ENCODE data around the gene CPA2. TPM values are rescaled to one million over a fixed set of nuclear protein-coding genes. Genes with fewer than 3 reads are reported as not detected.

Gene CPA2
- total RNA-seq, 1 experiment from 2014 or later, result not detected

DNA sequence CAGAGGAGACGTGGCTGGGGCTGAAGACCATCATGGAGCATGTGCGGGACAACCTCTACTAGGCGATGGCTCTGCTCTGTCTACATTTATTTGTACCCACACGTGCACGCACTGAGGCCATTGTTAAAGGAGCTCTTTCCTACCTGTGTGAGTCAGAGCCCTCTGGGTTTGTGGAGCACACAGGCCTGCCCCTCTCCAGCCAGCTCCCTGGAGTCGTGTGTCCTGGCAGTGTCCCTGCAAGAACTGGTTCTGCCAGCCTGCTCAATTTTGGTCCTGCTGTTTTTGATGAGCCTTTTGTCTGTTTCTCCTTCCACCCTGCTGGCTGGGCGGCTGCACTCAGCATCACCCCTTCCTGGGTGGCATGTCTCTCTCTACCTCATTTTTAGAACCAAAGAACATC is 56.0 kb downstream of the CPA2 start:
- TF ChIP-seq, protein P1, sequence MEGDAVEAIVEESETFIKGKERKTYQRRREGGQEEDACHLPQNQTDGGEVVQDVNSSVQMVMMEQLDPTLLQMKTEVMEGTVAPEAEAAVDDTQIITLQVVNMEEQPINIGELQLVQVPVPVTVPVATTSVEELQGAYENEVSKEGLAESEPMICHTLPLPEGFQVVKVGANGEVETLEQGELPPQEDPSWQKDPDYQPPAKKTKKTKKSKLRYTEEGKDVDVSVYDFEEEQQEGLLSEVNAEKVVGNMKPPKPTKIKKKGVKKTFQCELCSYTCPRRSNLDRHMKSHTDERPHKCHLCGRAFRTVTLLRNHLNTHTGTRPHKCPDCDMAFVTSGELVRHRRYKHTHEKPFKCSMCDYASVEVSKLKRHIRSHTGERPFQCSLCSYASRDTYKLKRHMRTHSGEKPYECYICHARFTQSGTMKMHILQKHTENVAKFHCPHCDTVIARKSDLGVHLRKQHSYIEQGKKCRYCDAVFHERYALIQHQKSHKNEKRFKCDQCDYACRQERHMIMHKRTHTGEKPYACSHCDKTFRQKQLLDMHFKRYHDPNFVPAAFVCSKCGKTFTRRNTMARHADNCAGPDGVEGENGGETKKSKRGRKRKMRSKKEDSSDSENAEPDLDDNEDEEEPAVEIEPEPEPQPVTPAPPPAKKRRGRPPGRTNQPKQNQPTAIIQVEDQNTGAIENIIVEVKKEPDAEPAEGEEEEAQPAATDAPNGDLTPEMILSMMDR (IDR thresholded peaks at IDR 0.05; ENCODE audit: unreplicated experiment), result no peak
- ChIA-PET CTCF (interaction anchor here (0.6 kb wide), 1 partner anchor 259 kb away, joined by 3 read pairs; no protein-coding TSS in a partner anchor), POLR2A (interaction anchor here (0.7 kb wide), 1 partner anchor 52 kb away, joined by 3 read pairs; no protein-coding TSS in a partner anchor)
- no peaks in the 10 kb centered on the region for H3K9me3 Mint-ChIP-seq (ENCODE audit: unreplicated experiment)
- no peaks in the 10 kb centered on the region for H3K4me1 Mint-ChIP-seq (ENCODE audit: insufficient read depth, unreplicated experiment)
- DNase-seq (ENCODE audit: unreplicated experiment), result peak; percentile 4
- H3K4me3 Mint-ChIP-seq (ENCODE audit: unreplicated experiment), result no peak overlapping the region
- intact Hi-C loops (cut with micrococcal nuclease), result no loop called here
- no TSS peak for BruUV-seq (replicated peaks)
- H3K27ac Mint-ChIP-seq (ENCODE audit: low read depth, unreplicated experiment), result no peak overlapping the region
- H3K36me3 Mint-ChIP-seq (ENCODE audit: insufficient read depth, unreplicated experiment), result no peaks in the 10 kb centered on the region
- H3K27me3 Mint-ChIP-seq (ENCODE audit: insufficient read depth, unreplicated experiment), result no peaks in the 10 kb centered on the region

DNA sequence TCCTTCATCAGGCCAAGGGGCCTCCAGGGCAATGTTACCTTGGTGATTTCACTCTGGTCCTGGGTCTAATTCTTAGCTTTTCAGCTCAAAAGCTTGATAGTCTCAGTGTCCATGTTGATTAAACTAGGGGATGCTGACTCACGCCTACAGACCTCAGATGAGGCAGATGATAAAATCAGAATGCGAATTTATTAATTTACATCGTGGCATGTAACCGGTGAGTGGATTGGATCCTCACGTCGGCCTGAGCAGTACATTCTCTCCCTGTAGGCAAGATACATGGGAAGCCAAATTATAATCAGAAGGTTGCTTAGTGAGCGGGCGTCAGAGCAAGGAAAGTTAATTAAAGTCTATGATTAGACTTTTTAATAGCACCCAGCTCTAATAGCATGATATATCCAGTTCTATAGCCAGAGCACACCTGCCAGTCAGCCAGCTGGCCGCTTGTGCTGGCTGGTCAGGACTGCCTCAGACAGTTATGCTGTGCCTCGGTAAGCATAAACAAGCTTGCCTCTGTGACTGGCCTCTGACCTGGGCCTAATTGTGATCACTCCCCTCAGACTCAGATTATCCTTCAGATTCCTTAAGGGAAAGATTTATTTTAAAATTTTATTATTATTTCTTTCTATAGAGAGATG is 57.8 kb downstream of the CPA2 start:
- intact Hi-C loops (cut with micrococcal nuclease), result no loop called here
- CTCF ChIA-PET, result interaction anchor here (0.7 to 0.9 kb wide), 3 partner anchors 44 to 122 kb away, joined by 3 read pairs; no protein-coding TSS in a partner anchor
- BruUV-seq (replicated peaks), result no TSS peak

DNA sequence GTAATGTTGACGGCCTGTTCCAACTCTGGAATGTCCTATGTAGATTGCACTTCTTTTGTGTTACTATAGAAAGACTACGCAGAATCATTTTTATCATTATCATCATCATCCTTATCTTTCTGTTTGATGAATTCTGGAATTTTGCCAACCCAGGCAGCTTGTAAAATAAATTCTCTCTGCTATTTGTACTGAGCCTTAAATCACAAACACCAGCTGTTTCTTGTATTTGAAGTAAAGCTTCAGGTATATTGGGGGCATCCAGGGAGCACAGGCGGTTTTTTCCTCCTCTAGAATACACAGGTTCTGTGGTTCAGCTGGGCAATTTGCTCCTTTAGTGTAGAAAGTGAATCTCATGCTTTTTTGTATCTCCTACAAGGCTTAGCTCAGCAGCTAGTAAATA is 63.0 kb downstream of the CPA2 start:
- intact Hi-C loops (cut with micrococcal nuclease), result no loop called here
- CTCF ChIA-PET, result interaction anchor here (0.7 to 0.9 kb wide), 2 partner anchors 26 to 60 kb away, joined by 3 to 4 read pairs; no protein-coding TSS in a partner anchor

More for the DNA sequence above, 57.8 kb downstream of the CPA2 start:
- TF ChIP-seq, protein P1 (IDR thresholded peaks at IDR 0.05; ENCODE audit: unreplicated experiment), result no peak
- DNase-seq (ENCODE audit: unreplicated experiment), result no peak
- no peaks in the 10 kb centered on the region for H3K9me3 Mint-ChIP-seq (ENCODE audit: unreplicated experiment)
- H3K4me3 Mint-ChIP-seq (ENCODE audit: unreplicated experiment), result no peak overlapping the region
- H3K27ac Mint-ChIP-seq (ENCODE audit: low read depth, unreplicated experiment), result no peak overlapping the region
- H3K4me1 Mint-ChIP-seq (ENCODE audit: insufficient read depth, unreplicated experiment), result no peaks in the 10 kb centered on the region
- H3K27me3 Mint-ChIP-seq (ENCODE audit: insufficient read depth, unreplicated experiment), result no peaks in the 10 kb centered on the region
- H3K36me3 Mint-ChIP-seq (ENCODE audit: insufficient read depth, unreplicated experiment), result no peaks in the 10 kb centered on the region
- POLR2A ChIA-PET, result interaction anchor here (0.7 kb wide), 1 partner anchor 269 kb away, joined by 3 read pairs; no protein-coding TSS in a partner anchor

More for the DNA sequence above, 63.0 kb downstream of the CPA2 start:
- no peaks in the 10 kb centered on the region for H3K36me3 Mint-ChIP-seq (ENCODE audit: insufficient read depth, unreplicated experiment)
- peaks cover 8% of the 10 kb centered on the region for H3K4me1 Mint-ChIP-seq (ENCODE audit: insufficient read depth, unreplicated experiment)
- TF ChIP-seq, protein P1 (IDR thresholded peaks at IDR 0.05; ENCODE audit: unreplicated experiment), result no peak
- H3K4me3 Mint-ChIP-seq (ENCODE audit: unreplicated experiment), result no peak overlapping the region
- no peak overlapping the region for H3K27ac Mint-ChIP-seq (ENCODE audit: low read depth, unreplicated experiment)
- BruUV-seq (replicated peaks), result no TSS peak
- no peaks in the 10 kb centered on the region for H3K9me3 Mint-ChIP-seq (ENCODE audit: unreplicated experiment)
- POLR2A ChIA-PET, result interaction anchor here (0.6 to 0.8 kb wide), 2 partner anchors 36 to 49 kb away, joined by 3 to 4 read pairs; no protein-coding TSS in a partner anchor
- H3K27me3 Mint-ChIP-seq (ENCODE audit: insufficient read depth, unreplicated experiment), result no peaks in the 10 kb centered on the region
- no peak for DNase-seq (ENCODE audit: unreplicated experiment)

All from MCF 10A (cell line).